ENCODE results near the gene ART3.

DNA sequence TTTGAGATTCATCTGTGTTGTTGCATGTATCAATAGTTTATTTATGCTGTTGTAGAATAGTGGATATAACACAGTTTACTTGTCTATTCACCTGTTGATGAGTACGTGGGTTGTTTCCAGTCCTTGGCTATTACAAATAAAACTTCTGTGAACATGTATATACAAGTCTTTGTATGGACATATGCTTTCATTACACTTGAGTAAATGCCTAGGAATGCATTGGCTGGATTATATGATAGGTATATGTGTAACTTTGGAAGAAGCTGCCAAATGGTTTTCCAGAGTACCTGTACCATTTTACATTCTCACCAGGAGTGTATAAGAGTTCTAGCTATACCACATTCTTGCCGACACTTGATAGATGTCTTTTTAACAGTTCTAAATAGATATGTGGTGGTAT is 16.5 kb downstream of the ART3 start:
- TF ChIP-seq, protein P1, sequence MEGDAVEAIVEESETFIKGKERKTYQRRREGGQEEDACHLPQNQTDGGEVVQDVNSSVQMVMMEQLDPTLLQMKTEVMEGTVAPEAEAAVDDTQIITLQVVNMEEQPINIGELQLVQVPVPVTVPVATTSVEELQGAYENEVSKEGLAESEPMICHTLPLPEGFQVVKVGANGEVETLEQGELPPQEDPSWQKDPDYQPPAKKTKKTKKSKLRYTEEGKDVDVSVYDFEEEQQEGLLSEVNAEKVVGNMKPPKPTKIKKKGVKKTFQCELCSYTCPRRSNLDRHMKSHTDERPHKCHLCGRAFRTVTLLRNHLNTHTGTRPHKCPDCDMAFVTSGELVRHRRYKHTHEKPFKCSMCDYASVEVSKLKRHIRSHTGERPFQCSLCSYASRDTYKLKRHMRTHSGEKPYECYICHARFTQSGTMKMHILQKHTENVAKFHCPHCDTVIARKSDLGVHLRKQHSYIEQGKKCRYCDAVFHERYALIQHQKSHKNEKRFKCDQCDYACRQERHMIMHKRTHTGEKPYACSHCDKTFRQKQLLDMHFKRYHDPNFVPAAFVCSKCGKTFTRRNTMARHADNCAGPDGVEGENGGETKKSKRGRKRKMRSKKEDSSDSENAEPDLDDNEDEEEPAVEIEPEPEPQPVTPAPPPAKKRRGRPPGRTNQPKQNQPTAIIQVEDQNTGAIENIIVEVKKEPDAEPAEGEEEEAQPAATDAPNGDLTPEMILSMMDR (conservative IDR thresholded peaks at IDR 0.05 in 1 of 2, IDR thresholded peaks at IDR 0.05 in 1 of 2; ENCODE audit: extremely low read depth in 1 of 2, insufficient read depth in 1 of 2, low read depth in 1 of 2, low read length in 2 of 2), result no peak
- no peak for TF ChIP-seq EZH2 (IDR thresholded peaks at IDR 0.05; ENCODE audit: borderline replicate concordance, low read length)
